ENCODE measurements around the gene CYP2D6. TPM values are rescaled to one million over a fixed set of nuclear protein-coding genes. Genes with fewer than 3 reads are reported as not detected.

CYP2D6 gene
- total and polyA plus RNA-seq, 3 donors from 2014 or later = 0.54 to 2.0 (median 1.4) TPM

DNA sequence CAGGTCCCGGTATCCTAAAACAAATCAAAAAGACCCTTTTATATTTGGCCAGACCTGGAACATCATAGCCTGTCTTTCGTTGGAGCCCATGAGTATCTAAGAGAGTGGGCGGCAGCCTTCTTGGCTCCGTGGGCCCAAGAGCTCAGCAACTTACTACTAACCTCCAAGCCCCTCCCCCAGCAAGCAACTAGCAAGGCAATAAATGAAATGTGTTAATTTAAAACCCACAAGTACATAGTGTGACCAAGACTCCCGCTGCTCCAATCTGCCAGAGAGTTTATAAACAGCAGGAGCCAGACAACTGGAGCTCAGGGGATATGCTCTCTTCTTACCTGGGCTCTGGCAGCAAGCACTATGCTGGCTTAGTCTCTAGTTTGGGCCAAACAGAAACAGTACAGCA is 40.8 kb upstream of the CYP2D6 start:
- intact Hi-C loops (cut with DNase I; ENCODE audit: low total_unique reads) = no loop called here
- TF ChIP-seq CTCF (IDR thresholded peaks at IDR 0.05) = no peak
- TF ChIP-seq POLR2A (IDR thresholded peaks at IDR 0.05) = no peak
- no peak overlapping the region for H3K4me3 ChIP-seq
- 74 to 78% methylated on average over 4 to 5 of the region's 5 CpGs for WGBS, 2 donors
- H3K27me3 ChIP-seq = no peaks in the 10 kb centered on the region
- no peaks in the 10 kb centered on the region for H3K4me1 ChIP-seq
- DNase-seq = no peak
- no peak overlapping the region for H3K27ac ChIP-seq
- no peaks in the 10 kb centered on the region for H3K9me3 ChIP-seq
- no peaks in the 10 kb centered on the region for H3K36me3 ChIP-seq (ENCODE audit: low read depth, missing control alignments)

DNA sequence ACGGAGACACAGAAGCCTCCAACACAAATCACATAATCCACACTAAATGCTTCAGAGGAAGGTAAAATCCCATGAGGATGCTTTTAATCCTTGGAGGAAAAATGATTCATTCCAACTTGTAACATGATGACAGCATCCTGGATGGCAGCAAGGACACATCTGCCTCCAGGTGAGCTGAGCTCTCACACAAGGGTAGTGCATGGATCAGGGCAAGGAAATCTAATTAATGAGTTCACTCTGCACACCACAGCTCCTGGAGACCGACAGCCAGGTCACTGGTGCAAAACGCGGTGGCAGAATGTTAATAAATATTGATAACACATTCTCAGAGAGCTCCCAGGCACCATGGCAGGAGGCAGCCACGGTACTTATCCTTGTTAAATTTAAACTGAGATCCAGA is 40.3 kb upstream of the CYP2D6 start:
- H3K36me3 ChIP-seq (ENCODE audit: low read depth, missing control alignments) = no peaks in the 10 kb centered on the region
- 73 to 89% methylated on average over 5 of the region's 5 CpGs for WGBS, 2 donors

DNA sequence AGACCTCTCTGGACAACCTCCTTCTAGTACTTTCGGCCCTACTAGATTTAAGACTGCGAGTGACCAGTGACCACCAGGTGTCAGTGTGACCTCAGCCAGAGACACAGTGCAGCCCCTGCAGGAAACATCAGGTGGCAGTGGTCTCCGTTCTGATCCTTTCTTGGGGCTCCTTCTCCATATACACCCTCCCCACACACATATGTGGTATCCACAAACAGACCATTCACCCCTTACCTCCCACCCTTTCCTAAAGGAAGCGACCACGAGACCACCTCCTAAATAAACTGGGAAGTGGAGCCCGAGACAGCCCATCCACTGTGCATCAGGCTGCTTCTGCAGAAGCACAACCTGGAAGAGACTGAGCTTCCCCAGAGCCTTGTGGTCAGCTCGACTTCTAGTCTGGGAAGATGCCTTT is 38.5 kb upstream of the CYP2D6 start:
- DNase-seq = peak; percentile 85
- Histone ChIP-seq H3K4me1 (no peaks in the 10 kb centered on the region), H3K9me3 (no peaks in the 10 kb centered on the region), H3K4me3 (no peak overlapping the region), H3K36me3 (ENCODE audit: low read depth, missing control alignments) (no peaks in the 10 kb centered on the region), H3K27ac (no peak overlapping the region), H3K27me3 (no peaks in the 10 kb centered on the region)
- WGBS, 2 donors = 60 to 66% methylated on average over 7 of the region's 7 CpGs
- intact Hi-C loops (cut with DNase I; ENCODE audit: low total_unique reads) = no loop called here
- TF ChIP-seq POLR2A (IDR thresholded peaks at IDR 0.05) (no peak), CTCF (IDR thresholded peaks at IDR 0.05) (peak; percentile 77 to 87 (median 79))

More for the DNA sequence above, 40.3 kb upstream of the CYP2D6 start:
- H3K27me3 ChIP-seq = no peaks in the 10 kb centered on the region
- no peak for TF ChIP-seq POLR2A (IDR thresholded peaks at IDR 0.05)
- no peak overlapping the region for H3K27ac ChIP-seq
- H3K9me3 ChIP-seq = no peaks in the 10 kb centered on the region
- DNase-seq = no peak
- H3K4me1 ChIP-seq = no peaks in the 10 kb centered on the region
- no peak overlapping the region for H3K4me3 ChIP-seq
- intact Hi-C loops (cut with DNase I; ENCODE audit: low total_unique reads) = no loop called here

GRCh38 chr22:42168476-42168875 is 37.9 kb upstream of the CYP2D6 start:
- H3K4me1 ChIP-seq = no peaks in the 10 kb centered on the region
- no peak overlapping the region for H3K4me3 ChIP-seq
- no peak overlapping the region for H3K27ac ChIP-seq
- no peaks in the 10 kb centered on the region for H3K9me3 ChIP-seq
- H3K36me3 ChIP-seq (ENCODE audit: low read depth, missing control alignments) = no peaks in the 10 kb centered on the region
- H3K27me3 ChIP-seq = no peaks in the 10 kb centered on the region
- 90 to 94% methylated on average over 8 to 15 of the region's 15 CpGs for WGBS, 2 donors
- no peak for DNase-seq
- no peak for TF ChIP-seq POLR2A (IDR thresholded peaks at IDR 0.05)
- intact Hi-C loops (cut with DNase I; ENCODE audit: low total_unique reads) = no loop called here

DNA sequence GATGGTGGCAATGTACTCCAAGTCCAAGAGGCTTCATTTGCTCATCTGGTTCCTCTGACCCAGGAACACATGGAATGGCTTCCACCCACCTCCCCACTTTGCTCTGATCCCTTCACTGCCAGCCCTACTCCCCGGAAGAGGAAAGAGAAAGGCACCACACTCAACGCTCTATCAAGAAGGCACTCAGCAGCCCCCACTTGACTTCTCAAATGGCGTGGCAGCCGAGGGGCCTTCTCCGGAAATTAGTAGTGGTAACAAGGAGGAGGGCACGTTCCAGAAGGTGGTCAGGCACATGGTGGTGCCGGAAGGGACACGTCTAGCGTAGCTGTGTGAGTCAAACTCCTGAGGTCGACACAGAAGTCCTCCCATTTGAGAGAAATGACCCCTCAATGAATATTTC is 36.5 kb upstream of the CYP2D6 start:
- H3K4me3 ChIP-seq = no peak overlapping the region
- H3K27ac ChIP-seq = no peak overlapping the region
- no peak for TF ChIP-seq POLR2A (IDR thresholded peaks at IDR 0.05)
- no peak for TF ChIP-seq CTCF (IDR thresholded peaks at IDR 0.05)
- 77 to 93% methylated on average over 9 to 10 of the region's 10 CpGs for WGBS, 2 donors
- intact Hi-C loops (cut with DNase I; ENCODE audit: low total_unique reads) = no loop called here
- no peaks in the 10 kb centered on the region for H3K36me3 ChIP-seq (ENCODE audit: low read depth, missing control alignments)
- no peaks in the 10 kb centered on the region for H3K27me3 ChIP-seq
- H3K4me1 ChIP-seq = no peaks in the 10 kb centered on the region
- no peaks in the 10 kb centered on the region for H3K9me3 ChIP-seq
- DNase-seq = no peak

- H3K9me3 ChIP-seq = no peaks in the 10 kb centered on the region
- no peak for DNase-seq
- H3K27ac ChIP-seq = no peak overlapping the region
- no peak overlapping the region for H3K4me3 ChIP-seq
- WGBS, 2 donors = 91 to 97% methylated on average over 5 of the region's 5 CpGs
- intact Hi-C loops (cut with DNase I; ENCODE audit: low total_unique reads) = no loop called here
- H3K4me1 ChIP-seq = no peaks in the 10 kb centered on the region
- no peaks in the 10 kb centered on the region for H3K27me3 ChIP-seq
- H3K36me3 ChIP-seq (ENCODE audit: low read depth, missing control alignments) = no peaks in the 10 kb centered on the region
- TF ChIP-seq CTCF (IDR thresholded peaks at IDR 0.05) (no peak), POLR2A (IDR thresholded peaks at IDR 0.05) (no peak)
These were observed 34.3 kb upstream of the CYP2D6 start for GRCh38 chr22:42164901-42165300.
